GM12874 (cell line): Measurements from ENCODE around the gene ULK2.

ENCODE experiments used
- TF ChIP-seq, protein P1 (sequence below): IDR thresholded peaks from 2 replicates; pipeline ENCODE4 v1.5.1; 2011; ENCODE audit warnings: low read depth, mild to moderate bottlenecking, control low read depth, low read length, moderate library complexity; ENCODE audit not compliant: insufficient read depth

Gene ULK2

DNA sequence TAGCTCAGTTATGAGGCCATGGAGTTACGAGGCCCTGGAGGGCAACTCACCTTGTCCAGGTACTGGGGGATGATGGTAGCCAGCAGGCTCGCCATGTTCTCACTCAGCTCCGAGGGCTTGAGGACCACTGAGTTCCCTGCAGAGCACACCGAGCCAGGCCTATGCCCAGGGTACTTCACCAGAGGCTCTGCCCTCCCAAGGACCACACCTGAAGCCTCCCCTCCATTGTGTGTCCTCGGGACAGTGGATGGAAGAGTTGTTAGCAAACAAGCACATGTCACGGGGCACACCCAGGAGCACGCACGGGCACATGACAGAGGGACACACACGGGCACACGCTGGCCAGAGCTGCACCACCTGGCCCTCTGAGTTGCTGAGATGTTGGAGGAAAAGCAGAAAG is 125.2 kb downstream of the ULK2 start:
- TF ChIP-seq, protein P1, sequence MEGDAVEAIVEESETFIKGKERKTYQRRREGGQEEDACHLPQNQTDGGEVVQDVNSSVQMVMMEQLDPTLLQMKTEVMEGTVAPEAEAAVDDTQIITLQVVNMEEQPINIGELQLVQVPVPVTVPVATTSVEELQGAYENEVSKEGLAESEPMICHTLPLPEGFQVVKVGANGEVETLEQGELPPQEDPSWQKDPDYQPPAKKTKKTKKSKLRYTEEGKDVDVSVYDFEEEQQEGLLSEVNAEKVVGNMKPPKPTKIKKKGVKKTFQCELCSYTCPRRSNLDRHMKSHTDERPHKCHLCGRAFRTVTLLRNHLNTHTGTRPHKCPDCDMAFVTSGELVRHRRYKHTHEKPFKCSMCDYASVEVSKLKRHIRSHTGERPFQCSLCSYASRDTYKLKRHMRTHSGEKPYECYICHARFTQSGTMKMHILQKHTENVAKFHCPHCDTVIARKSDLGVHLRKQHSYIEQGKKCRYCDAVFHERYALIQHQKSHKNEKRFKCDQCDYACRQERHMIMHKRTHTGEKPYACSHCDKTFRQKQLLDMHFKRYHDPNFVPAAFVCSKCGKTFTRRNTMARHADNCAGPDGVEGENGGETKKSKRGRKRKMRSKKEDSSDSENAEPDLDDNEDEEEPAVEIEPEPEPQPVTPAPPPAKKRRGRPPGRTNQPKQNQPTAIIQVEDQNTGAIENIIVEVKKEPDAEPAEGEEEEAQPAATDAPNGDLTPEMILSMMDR, result no peak

DNA sequence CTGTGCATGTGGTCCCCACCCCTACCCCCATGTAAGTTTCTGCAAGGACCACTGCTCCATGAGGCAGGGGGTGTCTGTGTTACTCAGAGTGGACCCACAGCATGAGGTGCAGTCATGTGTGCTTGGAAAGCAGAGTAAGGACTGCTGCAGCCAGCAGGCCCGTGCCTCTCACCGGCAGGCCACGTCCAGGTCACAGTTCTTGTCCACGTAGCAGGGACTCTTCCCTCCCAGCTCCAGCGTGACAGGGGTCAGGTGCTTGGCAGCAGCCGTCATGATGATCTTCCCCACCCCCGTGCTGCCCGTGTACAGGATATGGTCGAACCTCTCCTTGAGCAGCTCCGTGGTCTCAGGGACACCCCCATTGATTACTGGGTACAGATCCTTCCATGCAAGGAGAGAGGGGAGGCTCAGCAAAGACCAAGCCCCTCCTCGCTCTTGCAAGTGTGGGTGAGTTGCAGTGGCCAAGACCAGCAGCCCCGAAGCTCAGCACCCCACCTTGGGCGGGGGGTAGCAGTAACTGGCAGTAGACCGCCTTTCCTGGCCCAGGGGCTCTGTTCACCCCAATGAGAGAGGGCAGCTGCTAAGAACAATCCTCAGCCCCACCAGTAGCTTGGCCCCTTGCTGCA is 125.8 kb downstream of the ULK2 start:
- TF ChIP-seq, protein P1, result no peak

DNA sequence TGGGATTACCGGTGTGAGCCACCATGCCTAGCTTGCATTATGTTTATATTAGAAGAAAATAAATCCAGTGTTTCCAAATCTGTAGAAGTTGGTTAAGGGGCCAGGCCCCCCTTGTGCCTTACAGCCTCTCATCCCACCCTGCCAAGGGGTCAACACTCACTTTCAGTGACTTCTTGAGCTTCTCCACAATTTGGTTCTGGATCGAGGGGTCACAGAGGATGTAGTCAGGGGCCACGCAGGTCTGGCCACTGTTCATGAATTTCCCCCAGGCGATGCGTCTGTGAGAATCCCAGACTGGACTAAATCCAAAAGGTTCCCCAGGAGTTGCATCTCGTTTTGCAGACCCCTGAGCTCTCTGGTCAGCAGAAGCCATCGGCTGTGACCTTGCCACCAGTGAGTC is 126.8 kb downstream of the ULK2 start:
- TF ChIP-seq, protein P1, result no peak

DNA sequence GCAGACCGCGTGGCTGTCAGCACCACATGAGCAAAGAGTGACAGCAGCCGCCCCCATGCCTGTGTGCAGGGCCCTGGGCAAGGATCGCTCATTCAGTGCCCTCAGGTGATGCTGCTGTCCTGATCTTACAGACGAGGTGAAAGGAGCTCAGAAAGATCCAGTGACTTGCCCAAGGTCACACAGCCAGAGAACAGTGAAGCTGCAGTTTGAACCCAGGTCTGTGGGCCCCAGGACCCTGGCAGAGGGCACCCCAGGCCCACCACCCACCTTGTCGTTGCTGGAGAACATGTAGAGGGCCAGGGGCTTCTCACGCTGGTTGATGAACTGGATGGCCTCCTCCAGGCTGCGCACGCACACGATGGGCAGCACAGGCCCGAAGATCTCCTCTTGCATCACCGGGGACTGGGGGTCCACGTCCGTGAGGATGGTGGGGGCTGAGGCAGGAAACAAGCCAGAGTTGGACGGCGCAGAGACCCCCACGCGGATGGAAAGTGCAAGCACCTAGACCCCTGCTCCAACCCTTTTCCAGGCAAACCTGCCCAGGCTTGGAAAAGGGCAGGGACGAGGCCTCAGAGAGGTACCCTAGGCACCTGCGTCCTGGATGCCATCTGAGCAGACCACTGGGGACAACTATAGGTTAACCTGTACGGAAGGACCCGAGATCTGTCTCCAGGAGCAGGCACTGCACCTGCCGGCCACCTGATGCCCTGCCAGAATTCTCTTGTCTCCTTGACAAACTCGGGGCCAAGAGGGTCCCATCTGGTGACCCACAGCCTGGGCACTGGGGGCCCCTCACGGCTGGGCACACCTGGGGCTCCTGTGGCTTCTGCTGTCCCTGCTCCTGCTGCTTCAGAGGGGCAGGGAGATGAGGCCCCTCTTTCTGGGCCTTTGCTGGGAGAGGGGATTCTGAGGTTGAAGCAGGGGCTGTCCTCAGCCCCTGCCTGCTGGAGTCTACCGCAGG is 128.2 kb downstream of the ULK2 start:
- TF ChIP-seq, protein P1, result no peak

DNA sequence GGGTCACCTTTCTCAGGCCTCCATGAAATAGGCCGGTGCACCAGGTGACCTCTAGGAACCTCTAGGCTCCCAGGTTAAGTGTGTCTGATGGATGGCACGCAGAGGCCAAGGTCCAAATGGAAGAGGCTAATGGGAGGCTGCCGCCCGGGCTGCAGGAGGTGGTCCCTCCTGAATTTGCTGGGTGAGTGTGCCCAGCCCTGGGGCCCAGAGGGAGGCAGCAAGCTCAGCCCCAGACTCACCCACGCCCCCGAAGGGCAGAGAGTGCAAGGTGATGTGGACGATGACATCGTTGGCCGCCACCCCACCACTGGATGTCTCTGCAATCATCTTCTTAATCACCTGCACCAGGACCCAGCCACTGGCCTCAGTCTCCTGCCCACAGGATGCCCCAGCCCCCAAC is 129.0 kb downstream of the ULK2 start:
- TF ChIP-seq, protein P1, result no peak

DNA sequence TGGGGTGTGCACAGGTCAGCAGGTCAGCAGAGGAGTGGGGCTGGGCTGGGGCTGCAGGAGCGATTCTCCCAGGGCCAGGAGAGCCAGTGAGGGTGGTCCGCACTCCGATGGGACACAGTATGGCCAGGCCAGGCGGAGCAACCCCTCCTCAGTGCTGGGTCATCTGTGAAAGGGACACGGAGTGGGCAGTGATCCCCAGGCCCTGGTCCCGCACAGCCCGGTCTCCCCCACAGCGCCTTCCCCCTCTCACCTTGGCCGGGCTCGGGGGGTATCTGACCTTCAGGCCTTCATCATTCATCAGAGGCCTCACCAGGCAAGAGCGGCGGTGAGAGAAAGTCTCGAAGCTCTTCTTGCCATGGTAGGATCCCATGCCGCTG is 129.7 kb downstream of the ULK2 start:
- TF ChIP-seq, protein P1, result no peak

DNA sequence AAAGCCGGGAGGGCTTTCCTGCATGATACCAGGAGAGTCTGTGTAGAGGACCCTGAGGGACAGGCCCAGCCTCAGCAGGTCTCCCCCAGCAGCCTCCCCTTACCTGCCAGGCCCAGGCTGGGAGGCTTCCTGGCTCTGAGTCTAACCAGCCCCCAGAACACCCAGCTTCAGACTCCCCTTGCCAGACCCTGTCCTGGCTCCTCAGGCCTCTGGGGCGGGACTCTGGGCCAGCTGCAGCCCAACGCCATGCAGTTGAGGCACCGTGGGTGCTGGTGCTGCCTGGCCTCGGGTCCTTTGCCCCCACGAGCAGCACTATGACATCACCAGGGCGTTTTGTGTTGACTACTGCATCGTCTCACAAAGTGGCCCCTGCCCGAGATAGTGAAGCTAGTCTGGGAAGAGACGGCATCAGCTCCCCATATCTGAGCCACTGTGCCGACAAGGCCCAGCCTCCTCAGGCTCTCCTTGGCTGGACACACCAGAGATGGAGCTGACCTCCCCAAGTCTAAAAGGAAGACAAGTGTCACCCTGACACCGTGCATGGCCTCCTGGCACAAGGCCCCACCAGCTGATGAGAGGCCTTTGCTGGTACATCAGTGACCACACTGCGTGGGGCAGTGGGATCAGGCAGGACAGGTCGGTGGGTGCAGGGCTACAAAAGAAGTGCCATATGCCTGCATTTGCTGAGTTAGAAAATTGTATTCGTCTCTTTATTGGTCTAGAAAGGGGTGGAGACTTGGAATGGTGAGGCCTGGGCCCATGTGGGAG is 130.2 kb downstream of the ULK2 start:
- TF ChIP-seq, protein P1, result no peak
